ENCODE results near the gene THBS1.

The THBS1 gene

GRCh38 chr15:39645138-39645975 is 64.5 kb downstream of the THBS1 start:
- in situ Hi-C loops (cut with MboI; ENCODE audit: low sequenced_read_pairs), result no loop called here

DNA sequence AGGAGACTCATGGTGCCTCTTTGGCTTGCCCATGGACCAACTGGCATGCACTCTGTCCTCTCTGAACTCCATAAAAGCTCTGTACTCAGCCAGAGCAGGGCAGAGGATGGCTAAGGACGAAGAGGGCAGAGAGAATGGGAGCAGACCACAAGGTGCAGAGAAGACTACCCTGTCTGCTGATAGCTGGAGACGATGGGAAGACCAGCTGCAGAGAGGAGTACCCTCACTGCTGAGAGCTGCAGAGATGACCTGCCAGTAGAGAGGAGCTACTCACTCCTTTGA is 65.0 kb downstream of the THBS1 start:
- no peaks in the 10 kb centered on the region for H3K36me3 ChIP-seq (replicated peaks)
- in situ Hi-C loops (cut with MboI; ENCODE audit: low sequenced_read_pairs), result no loop called here
- H3K4me1 ChIP-seq, result peaks cover 13% of the 10 kb centered on the region
- no peaks in the 10 kb centered on the region for H3K27me3 ChIP-seq (ENCODE audit: low read depth)
- H3K9me3 ChIP-seq, result no peaks in the 10 kb centered on the region
- H3K4me3 ChIP-seq, result no peak overlapping the region
- no peak for DNase-seq (ENCODE audit: low spot score in 2 of 2)

More at GRCh38 chr15:39645138-39645975, 64.5 kb downstream of the THBS1 start:
- H3K27me3 ChIP-seq (ENCODE audit: low read depth), result no peaks in the 10 kb centered on the region
- H3K4me3 ChIP-seq, result no peak overlapping the region
- no peaks in the 10 kb centered on the region for H3K9me3 ChIP-seq
- peaks cover 13% of the 10 kb centered on the region for H3K4me1 ChIP-seq
- no peaks in the 10 kb centered on the region for H3K36me3 ChIP-seq (replicated peaks)
- DNase-seq (ENCODE audit: low spot score in 2 of 2), result no peak

DNA sequence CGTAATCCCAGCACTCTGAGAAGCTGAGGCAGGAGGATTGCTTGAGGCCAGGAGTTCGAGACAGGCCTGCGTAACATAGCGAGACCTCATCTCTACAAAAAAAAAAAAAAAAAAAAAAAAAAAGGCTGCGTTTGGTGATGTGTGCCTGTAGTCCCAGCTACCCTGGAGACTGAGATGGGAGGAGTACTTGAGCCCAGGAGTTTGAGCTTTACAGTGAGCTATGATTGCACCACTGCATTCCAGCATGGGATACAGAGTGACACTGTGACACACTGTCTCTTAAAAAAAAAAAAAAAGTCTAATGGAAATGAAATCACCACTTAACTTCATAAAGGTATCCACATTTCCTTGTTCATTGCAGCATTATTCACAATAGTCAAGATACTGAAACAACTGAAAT is 65.5 kb downstream of the THBS1 start:
- no peaks in the 10 kb centered on the region for H3K27me3 ChIP-seq (ENCODE audit: low read depth)
- no peak for DNase-seq (ENCODE audit: low spot score in 2 of 2)
- H3K36me3 ChIP-seq (replicated peaks), result no peaks in the 10 kb centered on the region
- no peaks in the 10 kb centered on the region for H3K9me3 ChIP-seq
- H3K4me3 ChIP-seq, result no peak overlapping the region
- H3K4me1 ChIP-seq, result peaks cover 13% of the 10 kb centered on the region
- in situ Hi-C loops (cut with MboI; ENCODE audit: low sequenced_read_pairs), result no loop called here
